Measurements from ENCODE around the gene CNOT4.

GRCh38 chr7:135368416-135369186 is 141.3 kb downstream of the CNOT4 start:
- TF ChIP-seq, protein P1, sequence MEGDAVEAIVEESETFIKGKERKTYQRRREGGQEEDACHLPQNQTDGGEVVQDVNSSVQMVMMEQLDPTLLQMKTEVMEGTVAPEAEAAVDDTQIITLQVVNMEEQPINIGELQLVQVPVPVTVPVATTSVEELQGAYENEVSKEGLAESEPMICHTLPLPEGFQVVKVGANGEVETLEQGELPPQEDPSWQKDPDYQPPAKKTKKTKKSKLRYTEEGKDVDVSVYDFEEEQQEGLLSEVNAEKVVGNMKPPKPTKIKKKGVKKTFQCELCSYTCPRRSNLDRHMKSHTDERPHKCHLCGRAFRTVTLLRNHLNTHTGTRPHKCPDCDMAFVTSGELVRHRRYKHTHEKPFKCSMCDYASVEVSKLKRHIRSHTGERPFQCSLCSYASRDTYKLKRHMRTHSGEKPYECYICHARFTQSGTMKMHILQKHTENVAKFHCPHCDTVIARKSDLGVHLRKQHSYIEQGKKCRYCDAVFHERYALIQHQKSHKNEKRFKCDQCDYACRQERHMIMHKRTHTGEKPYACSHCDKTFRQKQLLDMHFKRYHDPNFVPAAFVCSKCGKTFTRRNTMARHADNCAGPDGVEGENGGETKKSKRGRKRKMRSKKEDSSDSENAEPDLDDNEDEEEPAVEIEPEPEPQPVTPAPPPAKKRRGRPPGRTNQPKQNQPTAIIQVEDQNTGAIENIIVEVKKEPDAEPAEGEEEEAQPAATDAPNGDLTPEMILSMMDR (IDR thresholded peaks at IDR 0.05) = no peak
- no peak for TF ChIP-seq POLR2A (IDR thresholded peaks at IDR 0.05)
- TF ChIP-seq POLR2AphosphoS5 (IDR thresholded peaks at IDR 0.05) = no peak

Data from breast epithelium (tissue), 3 donors.